ENCODE data around the gene TALDO1. TPM values are rescaled to one million over a fixed set of nuclear protein-coding genes. Genes with fewer than 3 reads are reported as not detected.

The TALDO1 gene
- polyA plus RNA-seq, 1 donor from 2014 or later, result 156 TPM

DNA sequence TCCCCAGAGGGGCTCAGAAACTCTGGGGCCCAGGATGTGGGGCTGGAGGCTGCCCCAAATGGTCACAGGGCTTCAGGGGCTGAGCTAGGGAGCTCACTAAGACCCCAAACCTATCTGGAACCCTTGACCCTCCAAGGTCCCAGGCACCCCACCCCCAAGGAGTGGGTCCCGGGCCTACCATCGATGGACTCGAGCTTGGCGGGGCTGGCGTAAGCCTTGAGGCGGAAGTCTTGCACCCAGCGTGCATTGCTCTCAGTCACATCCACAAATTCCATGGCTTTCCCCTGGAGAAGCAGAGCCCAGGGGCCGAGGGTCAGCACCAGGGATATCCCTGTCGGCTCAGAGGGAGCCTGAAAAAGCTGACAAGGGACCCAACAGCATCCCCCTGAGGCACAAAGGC, 26.6 kb downstream of the TALDO1 start:
- H2AFZ ChIP-seq (ENCODE audit: low read depth, low read length), result no peak overlapping the region
- no peak overlapping the region for H3K27ac ChIP-seq (ENCODE audit: low read length)
- H3K36me3 ChIP-seq (ENCODE audit: insufficient read depth, low read length), result no peaks in the 10 kb centered on the region
- H3K9me2 ChIP-seq (ENCODE audit: insufficient read depth, low read length), result no peaks in the 10 kb centered on the region
- H3K4me3 ChIP-seq (ENCODE audit: low read length), result no peak overlapping the region
- H3F3A ChIP-seq (ENCODE audit: insufficient read depth, low read length, poor library complexity, severe bottlenecking), result no peaks in the 10 kb centered on the region
- H3K9me3 ChIP-seq (ENCODE audit: low read length), result no peaks in the 10 kb centered on the region
- H3K9ac ChIP-seq (ENCODE audit: low read length), result no peak overlapping the region
- no peak overlapping the region for H3K4me2 ChIP-seq (ENCODE audit: low read length)
- no peaks in the 10 kb centered on the region for H3K27me3 ChIP-seq (ENCODE audit: insufficient read depth, low read depth, low read length)
- TF ChIP-seq EZH2 (IDR thresholded peaks at IDR 0.05; ENCODE audit: borderline replicate concordance, insufficient read depth, low read length, poor library complexity, severe bottlenecking), result no peak
- TF ChIP-seq EP300 (conservative IDR thresholded peaks at IDR 0.05; ENCODE audit: poor library complexity, severe bottlenecking), result no peak
- no peak for TF ChIP-seq TAF1 (IDR thresholded peaks at IDR 0.05; ENCODE audit: low read depth)
- no peak for TF ChIP-seq MXI1 (conservative IDR thresholded peaks at IDR 0.05; ENCODE audit: poor library complexity, severe bottlenecking)
- TF ChIP-seq SMC3 (conservative IDR thresholded peaks at IDR 0.05; ENCODE audit: poor library complexity), result no peak
- TF ChIP-seq CTCF (IDR thresholded peaks at IDR 0.05; ENCODE audit: poor library complexity, severe bottlenecking), result no peak
- peaks cover 3% of the 10 kb centered on the region for H4K20me1 ChIP-seq (ENCODE audit: insufficient read depth)
- peaks cover 31% of the 10 kb centered on the region for H3K79me2 ChIP-seq (replicated peaks; ENCODE audit: insufficient read depth, low read length)

GRCh38 chr11:774873-775592, 27.8 kb downstream of the TALDO1 start:
- Histone ChIP-seq H3K27ac (ENCODE audit: low read length) (no peak overlapping the region), H4K20me1 (ENCODE audit: insufficient read depth) (peaks cover 3% of the 10 kb centered on the region), H3K27me3 (ENCODE audit: insufficient read depth, low read depth, low read length) (no peaks in the 10 kb centered on the region), H3K9me3 (ENCODE audit: low read length) (no peaks in the 10 kb centered on the region), H3K79me2 (replicated peaks; ENCODE audit: insufficient read depth, low read length) (peaks cover 31% of the 10 kb centered on the region), H3K9ac (ENCODE audit: low read length) (no peak overlapping the region), H3K36me3 (ENCODE audit: insufficient read depth, low read length) (no peaks in the 10 kb centered on the region), H3K9me2 (ENCODE audit: insufficient read depth, low read length) (no peaks in the 10 kb centered on the region), H3K4me2 (ENCODE audit: low read length) (no peak overlapping the region), H3K4me3 (ENCODE audit: low read length) (no peak overlapping the region), H3F3A (ENCODE audit: insufficient read depth, low read length, poor library complexity, severe bottlenecking) (no peaks in the 10 kb centered on the region), H2AFZ (ENCODE audit: low read depth, low read length) (no peak overlapping the region)
- TF ChIP-seq REST (IDR thresholded peaks at IDR 0.05; ENCODE audit: borderline replicate concordance) (no peak), POLR2AphosphoS5 (IDR thresholded peaks at IDR 0.05) (no peak), TAF1 (IDR thresholded peaks at IDR 0.05; ENCODE audit: low read depth) (no peak), RAD21 (conservative IDR thresholded peaks at IDR 0.05) (no peak), CTCF (IDR thresholded peaks at IDR 0.05; ENCODE audit: poor library complexity, severe bottlenecking) (no peak), MXI1 (conservative IDR thresholded peaks at IDR 0.05; ENCODE audit: poor library complexity, severe bottlenecking) (no peak), SMC3 (conservative IDR thresholded peaks at IDR 0.05; ENCODE audit: poor library complexity) (no peak), EZH2 (IDR thresholded peaks at IDR 0.05; ENCODE audit: borderline replicate concordance, insufficient read depth, low read length, poor library complexity, severe bottlenecking) (no peak), EP300 (conservative IDR thresholded peaks at IDR 0.05; ENCODE audit: poor library complexity, severe bottlenecking) (no peak)

Data from neural cell (in vitro differentiated cells).